Endometrial microvascular endothelial cells (primary cell): Measurements from ENCODE around the gene ATP2C1. TPM values are rescaled to one million over a fixed set of nuclear protein-coding genes. Genes with fewer than 3 reads are reported as not detected.

Experiments used
- total RNA-seq: library from RNA; depleted of rRNA; stranded (reverse); fragments of >200 nt; gene quantifications from one replicate; pipeline ENCODE4 v1.2.3, GENCODE V29; 2015; ENCODE audit errors: inconsistent ontology term

ATP2C1 gene
- total RNA-seq, 1 donor from 2014 or later = 69.2 TPM

Other genes starting within 250 kb of the ATP2C1 start
- gene PIK3R4, start 147.3 kb upstream of the ATP2C1 start, total RNA-seq = 24.1 TPM
- gene ASTE1, start 132.7 kb downstream of the ATP2C1 start, total RNA-seq = 3.1 TPM
- 5.1 TPM for gene NEK11, start 132.8 kb downstream of the ATP2C1 start, total RNA-seq